GM18499 (cell line): ENCODE data around the gene TMEM163.

Experiments
- ATAC-seq: cut with Tn5 transposase; IDR thresholded peaks from one replicate; pipeline ENCODE4 v1.9.1; 2021; ENCODE audit warnings: moderate number of reproducible peaks; ENCODE audit not compliant: insufficient read depth, unreplicated experiment

Gene TMEM163

DNA sequence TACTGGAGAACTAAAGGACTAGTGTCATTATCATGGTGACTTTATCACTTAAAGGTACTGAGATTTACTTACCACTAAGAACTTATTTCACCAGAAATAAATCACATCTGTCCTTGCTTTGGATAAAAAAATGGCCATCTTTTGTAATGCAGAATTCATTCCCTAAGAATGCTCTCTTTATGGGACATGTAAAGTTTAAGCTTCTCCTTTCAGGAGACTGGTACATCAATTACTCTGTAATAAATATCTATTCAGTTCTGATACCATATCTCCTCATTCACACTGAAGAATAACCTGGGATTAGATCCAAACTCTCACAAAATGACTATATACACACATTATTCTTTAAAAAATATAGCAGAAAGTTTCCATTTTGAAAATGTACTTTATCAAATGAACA is 24.4 kb downstream of the TMEM163 start:
- no peak for ATAC-seq

DNA sequence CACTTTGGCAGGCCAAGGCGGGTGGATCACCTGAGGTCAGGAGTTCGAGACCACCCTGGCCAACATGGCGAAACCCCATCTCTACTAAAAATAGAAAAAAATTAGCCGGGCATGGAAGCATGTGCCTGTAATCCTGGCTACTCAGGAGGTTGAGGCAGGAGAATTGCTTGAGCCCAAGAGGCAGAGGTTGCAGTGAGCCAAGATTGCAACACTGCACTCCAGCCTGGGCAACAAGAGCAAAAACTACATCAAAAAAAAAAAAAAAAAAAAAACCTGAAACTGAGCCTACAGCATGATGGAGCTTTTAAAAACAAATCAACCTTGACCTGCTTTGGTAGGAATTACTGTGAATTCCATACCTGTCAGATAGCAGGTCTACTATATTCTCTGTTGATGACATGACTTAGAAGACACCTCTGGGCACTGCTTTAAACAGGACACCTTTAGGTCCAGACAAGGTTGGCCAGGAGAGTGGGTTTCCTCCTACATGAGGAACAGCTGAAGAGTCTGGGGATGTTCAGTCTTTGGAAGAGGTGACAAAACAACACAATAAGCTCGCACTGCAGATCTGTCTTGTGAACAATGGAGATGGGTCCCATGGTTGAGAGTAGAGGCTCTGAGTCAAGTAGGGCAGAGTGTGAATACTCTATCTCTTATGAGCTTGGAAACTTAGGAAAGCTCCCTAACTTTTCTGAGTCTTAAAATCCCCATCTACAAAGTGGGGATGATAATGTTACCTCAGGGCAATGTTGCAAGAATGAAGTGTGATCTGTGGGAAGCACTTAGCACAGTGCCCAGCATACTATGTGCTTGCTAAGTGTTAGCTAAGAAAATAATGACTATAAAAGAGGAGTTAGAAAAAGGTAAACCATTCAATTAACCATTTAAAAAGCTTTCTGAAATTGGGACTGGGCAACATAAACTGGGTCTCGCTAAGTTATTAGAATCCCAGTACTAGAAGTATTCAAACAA is 25.2 kb downstream of the TMEM163 start:
- no peak for ATAC-seq

DNA sequence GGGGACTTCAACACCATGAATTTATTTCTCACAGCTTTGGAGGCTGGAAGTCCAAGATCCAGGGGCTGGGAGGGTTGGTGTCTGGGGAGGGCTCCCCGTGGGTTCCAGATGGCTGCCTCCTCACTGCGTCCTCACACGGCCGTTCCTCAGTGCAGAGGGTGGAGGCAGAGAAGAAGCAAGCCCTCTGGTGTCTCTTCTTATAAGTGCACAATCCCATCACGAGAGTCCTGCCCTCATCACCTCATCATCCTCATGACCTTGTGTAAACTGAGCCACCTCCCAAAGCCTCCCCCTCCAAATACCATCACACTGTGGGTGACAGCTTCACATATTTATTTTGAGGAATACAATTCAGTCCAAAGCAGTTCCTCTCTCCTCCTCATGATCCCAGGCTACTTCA is 26.3 kb downstream of the TMEM163 start:
- ATAC-seq = no peak

DNA sequence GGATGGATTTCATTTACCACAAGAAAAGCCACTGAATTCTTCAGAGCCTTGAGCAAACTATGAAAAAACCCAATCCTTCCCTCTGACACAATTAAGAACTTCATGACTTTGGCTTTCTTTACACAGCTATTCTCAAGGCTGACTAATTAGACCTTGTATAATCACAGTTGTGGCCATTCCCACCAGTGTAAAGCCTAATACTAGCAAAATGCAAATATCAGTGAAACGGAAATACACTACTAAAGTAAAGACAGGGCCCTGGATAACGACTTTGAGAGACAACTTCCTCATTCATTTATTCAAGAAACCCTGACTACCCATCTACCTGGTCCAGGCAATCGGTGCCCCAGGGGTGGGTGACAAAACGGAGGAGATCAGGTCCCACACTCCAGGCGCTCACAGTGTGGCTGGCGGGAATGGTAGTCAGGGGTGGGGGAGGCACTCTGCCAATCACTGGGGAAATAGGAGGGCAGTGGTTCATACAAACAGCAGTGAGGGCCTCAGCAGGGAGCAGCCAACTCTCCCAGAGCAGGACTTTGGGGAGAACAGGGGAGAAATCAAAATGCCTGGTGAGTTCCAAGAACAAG is 28.1 kb downstream of the TMEM163 start:
- no peak for ATAC-seq

DNA sequence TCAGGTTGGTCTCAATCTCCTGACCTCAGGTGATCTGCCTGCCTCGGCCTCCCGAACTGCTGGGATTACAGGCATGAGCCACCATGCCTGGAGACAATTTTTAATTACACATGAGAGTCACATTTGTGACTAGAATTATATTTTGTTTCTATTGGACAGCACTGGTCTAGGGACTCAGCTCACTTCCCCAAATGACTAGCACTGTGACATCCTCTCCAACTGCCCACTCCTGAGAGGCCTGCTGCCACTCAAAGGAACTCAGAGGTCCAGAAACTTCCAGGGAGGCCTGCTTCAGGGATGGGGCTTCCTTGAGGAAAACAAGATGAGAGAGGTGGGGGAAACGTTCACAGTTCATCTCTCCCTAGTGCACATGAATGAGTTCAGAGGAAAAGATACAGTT is 29.5 kb downstream of the TMEM163 start:
- ATAC-seq = no peak

DNA sequence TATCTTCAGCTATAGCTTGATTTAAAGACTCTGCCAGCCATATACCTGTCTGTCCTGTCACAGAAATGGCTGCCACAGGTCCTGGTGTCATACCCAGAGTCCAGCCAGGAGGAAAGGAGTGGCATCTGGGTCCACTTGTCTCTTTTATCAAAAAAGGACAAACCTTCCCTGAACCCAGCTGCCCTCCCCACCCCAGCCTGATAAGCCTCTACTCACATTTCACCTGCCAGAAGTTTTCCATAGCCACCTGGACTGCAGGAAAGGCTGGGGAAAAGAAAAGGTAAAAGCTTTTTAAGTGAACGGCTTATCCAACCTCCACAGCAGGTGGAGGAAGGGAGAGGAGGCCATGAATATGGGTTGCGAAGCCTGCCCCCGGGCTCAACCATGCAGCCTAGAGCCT is 32.8 kb downstream of the TMEM163 start:
- ATAC-seq = no peak

DNA sequence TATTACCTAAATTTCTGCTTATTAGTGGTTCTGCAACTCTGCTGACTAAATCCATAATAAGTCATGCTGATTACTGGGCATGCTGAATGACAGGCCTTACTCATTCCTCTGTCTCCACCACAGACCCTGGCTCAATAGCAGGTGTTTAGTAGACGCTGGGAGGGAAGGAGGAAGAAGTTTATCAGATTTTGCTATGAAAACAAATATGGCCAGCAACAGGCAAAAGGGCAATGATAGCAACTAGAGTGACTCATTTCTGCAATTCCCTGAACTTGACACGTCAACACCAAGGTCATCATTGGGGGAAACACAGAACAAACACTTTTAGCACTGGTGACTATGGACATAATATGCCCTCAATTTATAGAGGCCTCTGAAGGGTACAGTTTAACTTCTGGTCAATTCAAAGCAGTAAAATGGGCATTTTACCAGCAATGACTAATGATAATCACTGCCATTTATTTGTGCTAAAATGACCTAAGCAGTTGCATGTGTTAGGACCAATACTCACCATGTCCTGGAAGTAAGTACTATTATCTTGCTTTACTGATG is 35.2 kb downstream of the TMEM163 start:
- peak; percentile 71 for ATAC-seq

DNA sequence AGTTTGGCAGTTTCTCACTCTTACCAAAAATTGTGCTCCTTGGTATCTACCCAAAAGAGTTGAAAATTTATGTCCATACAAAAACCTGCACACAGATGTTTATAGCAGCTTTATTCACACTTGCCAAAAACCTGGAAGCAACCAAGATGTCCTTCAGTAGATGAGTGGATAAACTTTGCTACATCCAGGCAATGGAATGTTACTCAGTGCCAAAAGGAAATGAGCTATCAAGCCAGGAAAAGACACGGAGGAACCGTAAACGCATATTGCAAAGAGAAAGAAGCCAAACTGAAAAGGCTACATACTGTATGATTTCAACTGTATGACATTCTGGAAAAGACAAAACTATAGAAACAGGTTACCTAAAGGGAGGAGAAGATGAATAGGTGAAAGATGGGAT is 36.1 kb downstream of the TMEM163 start:
- ATAC-seq = no peak

DNA sequence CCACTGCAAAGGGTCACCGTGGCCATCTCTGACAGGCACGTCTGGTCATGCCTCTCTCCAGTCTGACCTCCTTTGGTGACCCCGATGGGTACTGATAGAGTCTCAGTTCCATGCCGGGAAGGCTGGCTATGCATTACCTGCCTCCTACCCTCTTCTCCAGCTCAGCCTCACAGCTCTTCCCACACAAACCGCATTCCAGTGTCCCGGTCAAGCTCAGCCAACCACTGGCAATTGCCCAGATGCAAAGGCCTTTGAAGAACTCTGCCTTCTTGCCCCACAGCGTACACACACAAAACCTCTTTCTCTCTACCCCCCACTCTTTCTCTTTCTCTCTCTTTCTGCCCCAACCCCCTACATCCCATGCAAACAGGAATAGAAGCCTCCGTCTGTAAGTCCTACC is 37.6 kb downstream of the TMEM163 start:
- no peak for ATAC-seq

DNA sequence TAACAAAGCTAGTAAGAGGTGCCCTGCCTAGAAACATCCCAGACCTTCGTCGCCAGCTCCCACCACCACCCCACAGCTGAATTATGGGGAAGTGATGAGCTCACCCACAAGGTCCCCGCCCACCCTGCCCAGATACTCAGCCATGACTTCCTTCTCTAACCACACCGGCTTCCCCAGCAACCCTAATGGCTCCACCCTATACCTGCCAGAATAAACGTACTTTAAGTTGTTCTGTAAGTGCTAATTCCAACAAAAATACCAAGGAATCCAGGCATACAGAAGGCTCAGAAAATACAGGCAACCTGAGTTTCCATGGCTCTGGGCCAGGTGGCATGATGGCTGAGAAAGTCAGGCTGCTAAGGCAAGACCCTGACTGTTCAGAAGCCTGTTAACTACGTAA is 39.1 kb downstream of the TMEM163 start:
- no peak for ATAC-seq

DNA sequence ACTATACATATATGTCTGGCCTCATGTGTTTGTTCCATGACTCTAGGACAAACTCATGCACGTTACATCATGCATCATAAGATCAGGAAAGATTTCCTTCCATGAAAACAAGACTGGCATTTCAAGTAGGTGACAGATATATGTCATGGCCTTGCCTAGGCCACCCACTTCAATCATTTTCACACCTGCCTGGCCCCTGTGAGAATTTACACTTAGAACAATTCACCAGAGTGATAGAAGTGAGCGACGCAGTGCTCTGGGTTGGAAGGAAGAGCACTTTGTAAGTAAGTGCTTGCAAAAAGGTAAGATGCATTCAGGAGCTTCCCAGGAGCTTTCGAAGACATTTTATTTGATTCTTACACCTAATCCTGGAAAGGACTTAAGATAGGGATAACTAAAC is 39.5 kb downstream of the TMEM163 start:
- ATAC-seq = no peak

DNA sequence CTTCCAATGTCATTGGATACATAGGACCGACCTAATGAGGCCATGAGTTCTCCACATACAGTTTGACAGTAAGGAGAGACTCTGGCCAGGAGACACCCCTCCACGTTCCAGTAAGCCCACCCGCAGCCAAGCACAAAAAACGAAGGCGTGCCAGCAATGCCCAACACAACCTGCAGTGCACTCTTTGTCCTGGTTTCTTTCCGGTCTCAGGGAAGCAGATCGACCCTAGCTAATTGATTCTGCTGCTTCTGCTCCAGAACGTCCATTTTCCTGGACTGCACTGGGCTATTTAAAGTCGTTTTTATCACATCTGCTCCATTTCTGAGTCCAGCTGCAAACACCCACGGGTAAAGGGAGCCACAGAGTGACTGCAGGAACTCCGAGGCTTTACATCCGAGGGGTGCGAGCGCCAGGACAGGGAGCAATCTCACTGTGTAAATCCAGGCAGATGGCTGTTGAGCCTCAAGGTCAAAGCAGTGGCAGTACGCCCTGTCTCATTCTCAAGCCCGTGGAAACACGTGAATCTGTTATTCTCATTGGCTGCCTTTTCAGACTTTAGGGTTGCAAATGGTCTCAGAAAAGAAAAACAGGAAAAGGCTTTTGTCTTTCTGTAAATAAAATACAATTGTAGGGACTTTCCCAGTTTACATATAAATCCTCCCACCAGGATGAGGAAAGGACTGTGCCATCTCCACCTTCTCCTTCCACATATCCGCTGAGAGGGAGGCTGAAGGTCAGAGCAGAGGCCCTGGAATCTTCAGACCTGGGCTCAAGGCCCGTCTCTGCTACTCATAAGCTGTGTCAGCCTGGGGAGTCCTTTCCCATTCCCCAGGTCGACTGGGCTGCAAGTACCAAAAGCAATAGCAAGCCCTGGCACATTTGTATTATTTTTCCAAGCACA is 40.7 kb downstream of the TMEM163 start:
- no peak for ATAC-seq

DNA sequence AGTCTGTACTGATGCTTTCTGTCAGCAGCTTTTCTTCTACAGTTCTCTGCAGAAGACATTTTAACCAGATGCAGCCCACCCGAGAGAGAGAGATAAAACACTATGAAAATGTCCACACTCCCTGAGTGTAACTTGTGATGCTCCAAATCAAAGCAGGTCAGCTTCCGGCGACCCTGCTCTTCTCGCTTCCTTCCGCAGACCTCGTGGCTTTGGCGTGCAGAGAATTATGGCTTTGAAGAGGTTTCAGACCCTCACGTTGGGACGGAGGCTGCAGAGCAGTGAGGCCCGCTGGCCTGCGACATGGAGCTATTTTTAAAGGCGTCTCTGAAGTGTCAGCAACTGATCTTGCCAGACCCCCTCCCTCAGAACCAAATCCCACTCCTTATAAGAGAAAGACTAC is 41.8 kb downstream of the TMEM163 start:
- ATAC-seq = no peak

DNA sequence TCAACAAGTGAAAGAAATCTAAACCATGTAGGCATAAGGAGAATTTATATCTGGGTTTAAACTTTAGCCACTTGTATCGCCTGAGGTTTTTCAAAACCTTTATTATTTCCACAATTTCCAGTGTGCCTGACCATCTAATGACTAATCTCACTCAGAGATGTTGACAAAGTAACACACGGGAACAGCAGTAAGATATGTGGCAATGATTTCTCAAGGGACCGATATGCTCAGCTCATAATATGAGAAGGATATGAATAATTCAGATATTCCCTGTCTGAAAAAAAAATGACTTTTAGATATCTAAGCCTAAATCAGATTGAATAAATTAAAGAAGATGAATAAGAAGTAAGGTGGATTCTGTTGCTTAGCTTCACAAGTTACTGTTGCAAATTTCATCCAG is 43.5 kb downstream of the TMEM163 start:
- no peak for ATAC-seq

DNA sequence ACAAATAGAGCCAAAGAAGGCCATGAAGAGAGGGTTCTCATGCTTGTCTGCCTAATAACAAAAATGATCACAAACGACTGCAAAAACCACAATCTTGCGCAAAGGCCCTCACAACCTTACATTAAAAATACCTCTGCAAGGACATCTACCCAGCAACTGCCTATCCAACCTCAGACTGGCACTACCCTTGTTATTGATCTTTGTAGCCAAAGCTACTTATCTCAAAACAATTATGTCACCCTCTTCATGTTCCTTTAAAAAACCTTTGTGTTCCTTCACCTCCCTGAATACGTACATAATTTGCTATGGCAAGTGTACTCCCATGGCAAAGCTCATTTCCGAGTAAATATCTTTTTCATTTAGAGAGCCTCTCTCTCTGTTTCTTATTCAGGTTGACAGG is 44.1 kb downstream of the TMEM163 start:
- no peak for ATAC-seq

DNA sequence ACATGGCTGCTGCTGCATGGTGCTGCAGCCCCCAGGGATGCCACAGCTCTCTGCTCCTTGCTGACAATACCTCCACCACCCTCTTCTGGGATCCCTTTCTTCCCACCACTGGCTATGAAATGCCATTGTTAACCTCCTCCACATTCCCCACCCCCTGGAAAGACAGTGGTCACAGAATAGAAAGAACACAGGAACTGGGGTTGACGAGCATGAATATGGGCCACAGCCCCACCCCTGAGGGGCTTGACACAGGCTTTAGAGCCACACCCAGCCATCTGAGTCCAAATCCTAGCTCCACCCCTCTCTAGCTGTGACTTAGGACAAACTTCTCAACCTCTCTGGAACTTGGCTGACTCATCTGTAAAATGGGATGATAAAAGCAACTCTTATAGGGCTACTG is 47.3 kb downstream of the TMEM163 start:
- ATAC-seq = no peak

DNA sequence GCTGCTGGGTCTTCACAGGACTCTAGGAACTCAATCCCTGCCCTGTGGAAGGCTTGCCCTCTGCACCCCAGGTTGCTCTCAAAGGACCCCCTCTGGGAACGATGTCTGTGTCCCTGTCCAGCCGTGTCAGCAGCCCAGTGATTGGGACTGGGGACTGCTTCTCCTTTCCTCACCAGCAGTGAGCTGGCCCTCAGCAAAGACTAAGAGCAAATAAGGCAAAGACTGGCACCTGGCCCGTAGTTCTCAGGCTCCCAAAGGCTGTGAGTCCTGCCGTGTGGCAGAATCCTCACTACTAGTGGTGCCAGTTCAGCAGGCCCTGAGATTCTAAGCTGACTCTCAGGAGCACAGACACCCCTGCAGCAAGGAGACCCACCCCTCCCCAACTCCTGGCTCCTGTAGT is 47.8 kb downstream of the TMEM163 start:
- ATAC-seq = no peak

DNA sequence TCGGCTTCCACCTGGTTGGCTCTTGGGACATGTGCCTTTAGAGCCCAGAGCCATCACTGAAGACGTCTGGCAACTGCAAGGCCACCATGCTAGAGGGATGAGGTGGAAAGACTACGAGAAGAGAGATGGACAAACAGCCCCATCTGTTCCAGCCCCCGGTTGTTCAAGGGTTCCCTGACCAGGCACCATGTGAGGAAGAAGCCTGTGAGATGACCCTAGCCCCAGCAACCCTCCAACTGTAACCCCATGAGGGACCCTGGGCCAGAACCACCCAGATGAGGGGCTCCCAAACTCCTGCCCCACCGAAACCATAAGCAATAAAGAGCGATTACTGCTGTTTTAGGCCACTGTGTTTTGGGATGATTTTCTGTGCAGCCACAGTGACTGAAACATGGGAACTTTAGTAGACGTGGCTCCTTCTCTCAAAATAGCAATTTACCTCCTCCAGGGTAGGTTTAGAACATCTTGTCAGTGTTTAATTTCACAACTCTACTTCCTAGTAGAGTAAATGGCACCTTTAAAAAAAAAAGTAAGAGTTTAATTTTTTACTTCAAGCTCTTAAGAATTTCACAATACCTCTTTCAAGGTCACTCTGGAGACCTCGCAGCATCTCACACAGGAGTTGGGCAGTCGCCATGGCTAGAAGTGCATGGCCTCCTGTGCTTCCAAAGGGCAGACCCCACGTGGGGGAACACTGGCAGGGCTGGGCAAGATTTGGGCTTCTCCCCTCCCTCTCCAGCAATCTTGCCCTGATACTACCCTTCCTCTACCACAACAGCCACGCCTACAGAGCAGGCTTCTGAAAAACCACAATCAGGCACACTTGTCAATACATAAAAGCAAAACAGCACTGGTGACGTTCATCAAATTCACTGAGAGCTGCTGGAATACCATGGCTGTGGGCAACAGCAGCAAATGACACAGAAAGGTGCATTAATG is 48.8 kb downstream of the TMEM163 start:
- ATAC-seq = no peak

DNA sequence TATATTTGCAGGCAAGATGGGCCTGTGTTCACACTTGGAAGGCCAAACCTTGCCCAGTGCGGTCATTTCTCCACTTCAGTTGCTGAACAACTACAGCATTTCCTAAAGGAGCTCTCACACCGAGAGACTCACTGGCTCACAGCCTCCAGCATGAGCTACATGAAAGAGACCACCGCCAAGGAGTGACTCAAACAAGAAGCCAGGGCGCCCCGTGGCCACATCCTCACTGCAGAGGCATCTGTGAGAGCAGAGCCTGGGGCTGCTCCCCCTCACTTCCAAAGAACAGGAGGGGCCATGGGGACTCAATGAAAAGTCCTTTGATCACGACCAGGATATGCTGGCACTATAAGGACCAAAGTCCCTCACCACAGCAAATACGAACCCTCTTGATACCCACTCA is 50.0 kb downstream of the TMEM163 start:
- no peak for ATAC-seq

DNA sequence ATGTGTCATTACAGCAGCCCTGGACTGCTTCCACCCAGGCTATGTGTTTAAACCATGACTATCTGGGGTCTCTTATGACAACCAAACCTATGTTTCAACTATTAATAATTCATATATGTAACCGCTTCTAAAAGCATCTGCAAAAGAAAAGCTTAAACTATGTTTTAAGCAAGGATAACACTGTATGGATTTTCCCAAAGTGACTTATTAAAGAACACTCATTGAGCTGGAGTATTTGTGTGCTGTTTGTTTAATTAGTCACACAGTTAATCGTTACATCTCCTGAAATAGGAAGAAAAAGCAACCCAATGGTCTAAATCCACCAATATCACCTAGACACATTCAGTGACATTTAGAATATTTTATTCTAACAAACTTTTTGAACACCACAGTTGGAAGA is 51.3 kb downstream of the TMEM163 start:
- ATAC-seq = no peak
